Dermis microvascular lymphatic vessel endothelial cell (primary cell): ENCODE measurements around the gene CCNJL. TPM values are rescaled to one million over a fixed set of nuclear protein-coding genes. Genes with fewer than 3 reads are reported as not detected.
A peak's percentile ranks its signal among the peaks of the same experiment; 100 is the strongest.

Experiments used
- DNase-seq, 2 donors: peaks; one replicate each; pipeline versions ENCODE4 v3.0.0 to v3.0.0-alpha.2; 2010; ENCODE audit warnings: low read depth in 2 of 2
- total RNA-seq: library from RNA; depleted of rRNA; stranded (reverse); fragments of >200 nt; gene quantifications from 2 replicates; pipeline ENCODE4 v1.2.1, GENCODE V29; 2014

The CCNJL gene
- total RNA-seq, 1 donor from 2014 or later: 4.0 TPM

- no peak for DNase-seq
These were observed 21.4 kb upstream of the CCNJL start for GRCh38 chr5:160333721-160334120.

GRCh38 chr5:160330212-160330611, 17.8 kb upstream of the CCNJL start:
- no peak for DNase-seq

GRCh38 chr5:160327818-160328217, 15.5 kb upstream of the CCNJL start:
- DNase-seq: no peak

- no peak for DNase-seq
These were observed 14.6 kb upstream of the CCNJL start for GRCh38 chr5:160326981-160327380.

GRCh38 chr5:160325716-160326115, 13.4 kb upstream of the CCNJL start:
- DNase-seq: no peak

GRCh38 chr5:160324886-160325285, 12.5 kb upstream of the CCNJL start:
- no peak for DNase-seq

GRCh38 chr5:160318409-160318808, 6.0 kb upstream of the CCNJL start:
- DNase-seq: no peak

GRCh38 chr5:160317434-160317833, 5.1 kb upstream of the CCNJL start:
- no peak for DNase-seq

- DNase-seq: peak in 1 of 2 donors; percentile 66
These were observed 3.6 kb upstream of the CCNJL start for GRCh38 chr5:160315968-160316367.

GRCh38 chr5:160312960-160313727, 780 bp upstream of the CCNJL start:
- no peak for DNase-seq

- DNase-seq: peak in 1 of 2 donors; percentile 26
These were observed 752 bp downstream of the CCNJL start for GRCh38 chr5:160311491-160312133.

GRCh38 chr5:160310552-160311295, 1.6 kb downstream of the CCNJL start:
- DNase-seq: no peak

GRCh38 chr5:160310140-160310539, 2.2 kb downstream of the CCNJL start:
- no peak for DNase-seq

- DNase-seq: no peak
These were observed 5.7 kb downstream of the CCNJL start for GRCh38 chr5:160306696-160307095.

- DNase-seq: no peak
These were observed 7.0 kb downstream of the CCNJL start for GRCh38 chr5:160305319-160305718.

GRCh38 chr5:160303690-160304089, 8.7 kb downstream of the CCNJL start:
- DNase-seq: no peak

GRCh38 chr5:160298189-160298588, 14.2 kb downstream of the CCNJL start:
- no peak for DNase-seq

- DNase-seq: no peak
These were observed 14.6 kb downstream of the CCNJL start for GRCh38 chr5:160297776-160298175.

- no peak for DNase-seq
These were observed 15.4 kb downstream of the CCNJL start for GRCh38 chr5:160297004-160297403.

GRCh38 chr5:160296496-160296895, 15.9 kb downstream of the CCNJL start:
- DNase-seq: no peak

- DNase-seq: no peak
These were observed 18.3 kb downstream of the CCNJL start for GRCh38 chr5:160293901-160294561.

- DNase-seq: no peak
These were observed 19.0 kb downstream of the CCNJL start for GRCh38 chr5:160293386-160293785.
